ENCODE measurements around the gene POU2F3. TPM values are rescaled to one million over a fixed set of nuclear protein-coding genes. Genes with fewer than 3 reads are reported as not detected.

POU2F3 gene
- total and polyA plus RNA-seq, 3 donors from 2014 or later = 0.16 to 0.49 (median 0.31) TPM

GRCh38 chr11:120217941-120218694, 21.8 kb upstream of the POU2F3 start:
- Histone ChIP-seq H3K27ac (no peak overlapping the region), H3K27me3 (no peaks in the 10 kb centered on the region), H3K4me1 (peaks cover 6% of the 10 kb centered on the region), H3K36me3 (ENCODE audit: low read depth, missing control alignments) (no peaks in the 10 kb centered on the region), H3K4me3 (no peak overlapping the region), H3K9me3 (no peaks in the 10 kb centered on the region)
- intact Hi-C loops (cut with DNase I; ENCODE audit: low total_unique reads) = loop anchor here (5.0 kb wide), 1 partner anchor 41 kb away; no protein-coding TSS in a partner anchor
- 72 to 85% methylated on average over 7 to 12 of the region's 12 CpGs for WGBS, 2 donors
- no peak for DNase-seq
- TF ChIP-seq, protein P1, sequence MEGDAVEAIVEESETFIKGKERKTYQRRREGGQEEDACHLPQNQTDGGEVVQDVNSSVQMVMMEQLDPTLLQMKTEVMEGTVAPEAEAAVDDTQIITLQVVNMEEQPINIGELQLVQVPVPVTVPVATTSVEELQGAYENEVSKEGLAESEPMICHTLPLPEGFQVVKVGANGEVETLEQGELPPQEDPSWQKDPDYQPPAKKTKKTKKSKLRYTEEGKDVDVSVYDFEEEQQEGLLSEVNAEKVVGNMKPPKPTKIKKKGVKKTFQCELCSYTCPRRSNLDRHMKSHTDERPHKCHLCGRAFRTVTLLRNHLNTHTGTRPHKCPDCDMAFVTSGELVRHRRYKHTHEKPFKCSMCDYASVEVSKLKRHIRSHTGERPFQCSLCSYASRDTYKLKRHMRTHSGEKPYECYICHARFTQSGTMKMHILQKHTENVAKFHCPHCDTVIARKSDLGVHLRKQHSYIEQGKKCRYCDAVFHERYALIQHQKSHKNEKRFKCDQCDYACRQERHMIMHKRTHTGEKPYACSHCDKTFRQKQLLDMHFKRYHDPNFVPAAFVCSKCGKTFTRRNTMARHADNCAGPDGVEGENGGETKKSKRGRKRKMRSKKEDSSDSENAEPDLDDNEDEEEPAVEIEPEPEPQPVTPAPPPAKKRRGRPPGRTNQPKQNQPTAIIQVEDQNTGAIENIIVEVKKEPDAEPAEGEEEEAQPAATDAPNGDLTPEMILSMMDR (IDR thresholded peaks at IDR 0.05) = no peak
- TF ChIP-seq POLR2A (IDR thresholded peaks at IDR 0.05) = no peak

DNA sequence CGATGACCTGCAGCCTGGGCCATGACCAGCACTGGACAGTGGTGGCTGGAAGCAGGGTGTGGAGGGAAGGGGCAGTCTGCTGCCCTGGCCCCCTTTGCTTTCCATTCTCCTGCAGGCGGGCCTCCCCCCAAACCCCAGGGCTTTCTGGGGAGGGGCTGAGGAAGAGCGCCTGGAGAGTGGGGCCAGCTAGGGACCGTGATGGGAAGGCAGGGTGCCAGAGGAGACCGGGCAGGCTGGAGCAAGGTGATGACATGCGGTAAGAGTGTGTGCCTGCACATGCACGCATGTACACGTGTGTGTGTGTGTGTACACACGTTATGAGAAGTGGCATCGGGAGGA, 21.3 kb upstream of the POU2F3 start:
- 70 to 75% methylated on average over 10 of the region's 10 CpGs for WGBS, 2 donors
- no peaks in the 10 kb centered on the region for H3K36me3 ChIP-seq (ENCODE audit: low read depth, missing control alignments)
- no peak overlapping the region for H3K4me3 ChIP-seq
- TF ChIP-seq POLR2A (IDR thresholded peaks at IDR 0.05) = no peak
- TF ChIP-seq, protein P1 (IDR thresholded peaks at IDR 0.05) = no peak
- intact Hi-C loops (cut with DNase I; ENCODE audit: low total_unique reads) = loop anchor here (5.0 kb wide), 1 partner anchor 41 kb away; no protein-coding TSS in a partner anchor
- peaks cover 6% of the 10 kb centered on the region for H3K4me1 ChIP-seq
- DNase-seq = no peak
- H3K27me3 ChIP-seq = no peaks in the 10 kb centered on the region
- H3K9me3 ChIP-seq = no peaks in the 10 kb centered on the region
- H3K27ac ChIP-seq = no peak overlapping the region

GRCh38 chr11:120219232-120219937, 20.6 kb upstream of the POU2F3 start:
- Histone ChIP-seq H3K9me3 (no peaks in the 10 kb centered on the region), H3K4me3 (no peak overlapping the region), H3K4me1 (peaks cover 6% of the 10 kb centered on the region), H3K27ac (no peak overlapping the region), H3K27me3 (no peaks in the 10 kb centered on the region), H3K36me3 (ENCODE audit: low read depth, missing control alignments) (no peaks in the 10 kb centered on the region)
- 57 to 59% methylated on average over 11 to 13 of the region's 13 CpGs for WGBS, 2 donors
- TF ChIP-seq, protein P1 (IDR thresholded peaks at IDR 0.05) = no peak
- no peak for TF ChIP-seq POLR2A (IDR thresholded peaks at IDR 0.05)
- intact Hi-C loops (cut with DNase I; ENCODE audit: low total_unique reads) = loop anchor here (5.0 kb wide), 1 partner anchor 42 kb away; no protein-coding TSS in a partner anchor
- DNase-seq = no peak

DNA sequence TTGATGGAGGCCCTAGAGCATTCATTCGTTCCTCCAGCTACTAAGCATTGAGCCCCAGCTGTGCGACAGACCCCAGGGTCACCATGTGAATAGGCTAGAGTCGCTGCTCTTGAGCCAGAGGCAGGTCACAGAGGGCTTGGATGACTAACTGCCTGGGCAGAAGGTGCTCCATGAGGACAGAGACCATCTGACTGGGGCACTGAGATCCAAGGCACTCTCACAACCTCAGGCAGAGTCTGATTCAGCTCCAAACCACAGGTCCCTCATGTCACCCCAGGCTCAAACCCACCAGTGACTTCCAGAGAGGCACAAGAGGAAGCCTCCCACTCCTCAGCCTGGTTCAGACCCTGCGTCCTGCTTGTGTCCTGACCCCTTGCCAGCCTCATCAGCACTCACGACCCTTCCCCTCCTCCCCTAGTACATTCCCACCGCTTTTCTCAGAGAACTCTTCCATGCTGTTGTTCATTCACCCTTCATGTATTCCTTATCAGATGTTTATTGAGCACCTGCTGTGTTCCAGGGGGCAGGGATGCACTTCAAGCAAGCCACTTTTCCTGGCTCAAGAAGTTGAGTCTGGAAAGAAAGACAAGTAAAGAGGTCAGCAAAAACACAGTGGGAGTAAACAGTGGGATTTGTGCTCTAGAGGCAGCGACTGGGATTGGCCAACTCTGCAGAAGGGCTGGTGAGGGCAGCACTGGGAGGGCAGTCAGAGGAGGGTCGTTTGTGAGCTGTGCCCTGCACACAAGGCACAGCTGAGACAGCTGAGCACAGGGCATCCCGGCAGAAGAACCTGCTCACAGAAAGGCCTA, 19.8 kb upstream of the POU2F3 start:
- TF ChIP-seq POLR2A (IDR thresholded peaks at IDR 0.05) = no peak
- TF ChIP-seq, protein P1 (IDR thresholded peaks at IDR 0.05) = no peak
- Histone ChIP-seq H3K9me3 (no peaks in the 10 kb centered on the region), H3K4me1 (peaks cover 7% of the 10 kb centered on the region), H3K4me3 (no peak overlapping the region), H3K27ac (no peak overlapping the region), H3K36me3 (ENCODE audit: low read depth, missing control alignments) (no peaks in the 10 kb centered on the region), H3K27me3 (no peaks in the 10 kb centered on the region)
- WGBS, 2 donors = 83 to 86% methylated on average over 9 of the region's 9 CpGs
- intact Hi-C loops (cut with DNase I; ENCODE audit: low total_unique reads) = loop anchor here (5.0 kb wide), 1 partner anchor 43 kb away; no protein-coding TSS in a partner anchor
- no peak for DNase-seq

Measured in testis (tissue), 3 donors.